ENCODE results near the gene CUTA.

GRCh38 chr6:33390767-33391277 is 27.1 kb downstream of the CUTA start:
- TF ChIP-seq POLR2A (IDR thresholded peaks at IDR 0.05) = no peak
- TF ChIP-seq CTCF (IDR thresholded peaks at IDR 0.05) = no peak

Measured in right lobe of liver (tissue), 4 donors.